Measurements from ENCODE around the gene CEND1.

- TF ChIP-seq ZNF274 (IDR thresholded peaks at IDR 0.05; ENCODE audit: low read depth, low read length): no peak
- TF ChIP-seq SUZ12 (IDR thresholded peaks at IDR 0.05; ENCODE audit: extremely low read depth, insufficient read depth, insufficient read length): no peak
- no peak for TF ChIP-seq YY1 (IDR thresholded peaks at IDR 0.05; ENCODE audit: insufficient read depth, insufficient read length)
These were observed 8.3 kb upstream of the CEND1 start, which contains the start of gene SLC25A22 for GRCh38 chr11:798093-798713.

All from NT2/D1 (cell line).